ENCODE data around the gene FIS1.
A peak's percentile ranks its signal among the peaks of the same experiment; 100 is the strongest.
"Not testable (repeated sequence)": the region's sequence is repeated elsewhere in the genome, so short reads cannot be mapped to it uniquely, and the experiment has no call there.

FIS1 gene

GRCh38 chr7:101244375-101245146 lies at the start of gene FIS1:
TSS of gene FIS1 (minus strand) at chr7:101245081. CDS start at chr7:101245004, 77 bp downstream.
- DNase-seq (ENCODE audit: low read depth in 2 of 2): peak; percentile 90 to 95

- no peak for DNase-seq (ENCODE audit: low read depth in 2 of 2)
These were observed 49.4 kb upstream of the FIS1 start for GRCh38 chr7:101294039-101294831.

- DNase-seq (ENCODE audit: low read depth in 2 of 2): not testable (repeated sequence)
These were observed 48.5 kb upstream of the FIS1 start for GRCh38 chr7:101293069-101294021.

GRCh38 chr7:101292566-101292965 lies 47.7 kb upstream of the FIS1 start:
- not testable (repeated sequence) for DNase-seq (ENCODE audit: low read depth in 2 of 2)

GRCh38 chr7:101290186-101291037 lies 45.5 kb upstream of the FIS1 start:
- peak; percentile 20 to 34 for DNase-seq (ENCODE audit: low read depth in 2 of 2)

- DNase-seq (ENCODE audit: low read depth in 2 of 2): not testable (repeated sequence)
These were observed 44.8 kb upstream of the FIS1 start for GRCh38 chr7:101289687-101290086.

GRCh38 chr7:101288439-101288838 lies 43.6 kb upstream of the FIS1 start:
- no peak for DNase-seq (ENCODE audit: low read depth in 2 of 2)

GRCh38 chr7:101287032-101287431 lies 42.2 kb upstream of the FIS1 start:
- no peak for DNase-seq (ENCODE audit: low read depth in 2 of 2)

- DNase-seq (ENCODE audit: low read depth in 2 of 2): not testable (repeated sequence)
These were observed 41.0 kb upstream of the FIS1 start for GRCh38 chr7:101285880-101286279.

- no peak for DNase-seq (ENCODE audit: low read depth in 2 of 2)
These were observed 40.3 kb upstream of the FIS1 start for GRCh38 chr7:101285171-101285570.

GRCh38 chr7:101280912-101281311 lies 36.0 kb upstream of the FIS1 start:
- DNase-seq (ENCODE audit: low read depth in 2 of 2): not testable (repeated sequence)

GRCh38 chr7:101278461-101279292 lies 33.8 kb upstream of the FIS1 start:
- DNase-seq (ENCODE audit: low read depth in 2 of 2): no peak

- no peak for DNase-seq (ENCODE audit: low read depth in 2 of 2)
These were observed 32.3 kb upstream of the FIS1 start for GRCh38 chr7:101277155-101277554.

- DNase-seq (ENCODE audit: low read depth in 2 of 2): no peak
These were observed 28.3 kb upstream of the FIS1 start for GRCh38 chr7:101273206-101273605.

GRCh38 chr7:101271021-101271420 lies 26.1 kb upstream of the FIS1 start:
- no peak for DNase-seq (ENCODE audit: low read depth in 2 of 2)

GRCh38 chr7:101269664-101270063 lies 24.8 kb upstream of the FIS1 start:
- no peak for DNase-seq (ENCODE audit: low read depth in 2 of 2)

- DNase-seq (ENCODE audit: low read depth in 2 of 2): no peak
These were observed 21.0 kb upstream of the FIS1 start for GRCh38 chr7:101265622-101266516.

- DNase-seq (ENCODE audit: low read depth in 2 of 2): not testable (repeated sequence)
These were observed 19.3 kb upstream of the FIS1 start for GRCh38 chr7:101264102-101264706.

All from stimulated activated CD8-positive, alpha-beta memory T cell treated with anti-CD3 and anti-CD28 coated beads, Interleukin-15, amount 100 ng/mL, for 48 hours (primary cell).